Measurements from ENCODE around the gene C1S.
"Not testable (repeated sequence)": the region's sequence is repeated elsewhere in the genome, so short reads cannot be mapped to it uniquely, and the experiment has no call there.

Gene C1S

GRCh38 chr12:7102582-7102981 is 42.1 kb downstream of the C1S start:
- no peak for DNase-seq (ENCODE audit: low read depth)

DNA sequence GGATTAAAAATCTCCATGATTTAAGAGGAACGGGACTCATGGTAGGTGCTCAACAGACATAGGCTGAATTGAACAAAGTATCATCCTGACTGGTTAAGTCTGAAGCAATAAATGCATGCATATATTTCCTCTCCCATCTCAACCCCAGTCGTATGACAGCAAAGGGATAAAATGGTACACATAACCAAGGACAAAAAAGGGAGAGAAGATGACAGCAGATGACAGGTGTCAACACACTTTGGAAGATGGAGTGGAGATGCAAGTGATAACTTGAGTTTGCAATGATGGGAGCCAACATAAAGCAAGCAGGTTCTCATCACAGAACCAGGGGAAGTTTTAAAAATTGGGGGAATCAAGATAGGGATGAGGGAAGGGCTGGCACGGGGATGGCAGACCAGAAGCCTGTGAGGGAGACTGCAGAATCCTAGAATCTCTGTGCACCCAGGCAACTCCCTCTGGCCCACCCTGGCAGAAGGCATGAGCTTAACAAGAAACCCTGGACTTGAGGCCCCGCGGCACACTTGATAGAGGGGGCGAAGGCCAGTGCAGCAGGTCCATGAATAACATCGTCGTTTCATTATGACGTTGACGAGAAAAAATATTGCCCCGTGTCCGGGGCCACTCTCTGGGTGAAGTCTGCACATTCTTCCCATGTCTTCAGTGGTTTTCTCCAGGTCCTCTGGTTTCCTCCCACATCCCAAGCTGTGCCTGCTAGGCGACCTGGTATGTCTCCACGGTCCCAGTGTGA is 43.5 kb downstream of the C1S start:
- no peak for DNase-seq (ENCODE audit: low read depth)

DNA sequence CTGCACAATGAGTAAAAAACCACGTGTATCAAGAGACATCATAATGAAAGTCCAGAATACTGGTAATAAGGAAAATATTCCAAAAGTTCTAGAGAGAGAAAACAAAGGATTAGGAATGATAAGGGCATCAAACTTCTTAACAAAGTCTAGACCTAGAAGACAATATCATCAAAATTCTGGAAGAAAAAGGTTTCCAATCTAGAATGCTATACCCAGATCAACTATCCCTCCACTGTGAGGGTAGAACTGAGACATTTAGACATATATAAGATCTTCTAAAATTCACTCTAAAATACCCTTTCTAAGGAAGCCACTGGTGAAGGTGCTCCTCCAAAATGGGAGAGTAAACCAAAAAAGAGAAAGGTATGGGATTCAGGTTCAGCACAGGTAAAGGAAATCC is 45.6 kb downstream of the C1S start:
- DNase-seq (ENCODE audit: low read depth): no peak

GRCh38 chr12:7107181-7107580 is 46.7 kb downstream of the C1S start:
- not testable (repeated sequence) for DNase-seq (ENCODE audit: low read depth)

GRCh38 chr12:7107636-7108002 is 47.1 kb downstream of the C1S start:
- no peak for DNase-seq (ENCODE audit: low read depth)

GRCh38 chr12:7108003-7108795 is 47.7 kb downstream of the C1S start:
- DNase-seq (ENCODE audit: low read depth): peak; percentile 49

DNA sequence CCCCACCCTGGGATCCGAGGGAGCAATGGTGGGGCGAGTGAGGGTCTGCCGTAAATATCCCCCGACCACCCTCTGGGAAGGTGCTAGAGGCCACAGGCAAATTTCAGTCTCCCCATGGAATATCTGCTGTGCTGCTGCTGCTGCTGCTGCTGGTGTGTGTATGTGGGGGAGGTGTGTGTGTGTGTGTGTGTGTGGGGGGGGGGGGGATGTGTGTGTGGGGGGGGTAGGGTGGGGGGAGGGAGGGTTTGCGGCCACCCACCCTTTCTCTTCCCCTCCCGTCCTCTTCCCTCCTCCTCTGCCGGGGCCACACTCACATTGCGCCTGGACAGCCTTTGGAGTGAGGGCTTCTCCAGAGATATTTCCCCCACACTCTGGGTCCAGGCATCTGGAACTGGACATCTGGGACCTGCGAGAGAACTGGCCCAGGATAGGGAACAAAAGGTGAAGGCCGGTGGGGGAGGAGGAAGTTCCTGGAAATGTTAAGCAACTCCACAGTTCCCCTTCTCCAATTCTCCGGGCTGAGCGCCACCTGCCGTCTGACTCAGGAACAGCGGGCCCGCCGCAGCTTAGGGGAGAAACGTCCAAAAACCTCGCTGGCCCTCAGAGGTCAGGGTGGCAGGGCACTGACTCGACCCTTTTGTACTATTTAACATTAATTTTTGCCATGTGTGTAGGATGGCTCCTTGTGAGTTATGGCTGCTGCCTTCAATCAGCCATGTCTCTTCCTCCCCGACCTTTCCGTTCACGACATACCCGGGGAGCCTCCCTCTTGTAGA is 48.5 kb downstream of the C1S start, which contains the start of gene C1RL:
C1RL (minus strand) TSS at position 419 of the 776 bp plus-strand sequence; CDS start at position 385, 34 bp downstream.
- peak; percentile 75 for DNase-seq (ENCODE audit: low read depth)

GRCh38 chr12:7109572-7109920 is 49.0 kb downstream of the C1S start:
- no peak for DNase-seq (ENCODE audit: low read depth)

GRCh38 chr12:7110661-7111060 is 50.1 kb downstream of the C1S start:
- no peak for DNase-seq (ENCODE audit: low read depth)

GRCh38 chr12:7112041-7112440 is 51.5 kb downstream of the C1S start:
- no peak for DNase-seq (ENCODE audit: low read depth)

DNA sequence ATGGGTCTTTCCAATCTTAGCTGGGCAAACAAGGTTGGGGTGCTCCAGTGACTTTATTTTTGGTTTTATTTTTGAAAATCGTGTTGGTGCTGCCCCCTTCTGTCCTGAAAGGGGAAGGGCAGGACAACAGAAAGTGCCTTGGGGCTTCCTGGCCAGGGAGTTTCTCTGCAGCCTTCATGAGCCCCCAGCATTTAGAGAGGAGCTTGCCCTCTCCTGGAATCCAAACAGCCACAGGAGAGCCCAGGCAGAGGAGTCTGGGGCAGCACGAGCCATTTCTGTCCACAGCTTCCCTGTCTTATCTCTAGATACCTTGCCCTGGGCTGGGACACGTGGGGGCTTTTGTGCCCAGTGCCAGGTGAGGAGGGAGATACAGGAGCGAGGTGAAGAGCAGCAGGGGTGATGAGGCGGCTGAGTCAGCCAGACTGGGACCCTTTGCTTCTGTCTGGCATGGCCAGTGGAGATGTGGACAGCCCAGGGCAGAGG is 52.9 kb downstream of the C1S start:
- DNase-seq (ENCODE audit: low read depth): no peak

- no peak for DNase-seq (ENCODE audit: low read depth)
These were observed 53.5 kb downstream of the C1S start for GRCh38 chr12:7114008-7114407.

DNA sequence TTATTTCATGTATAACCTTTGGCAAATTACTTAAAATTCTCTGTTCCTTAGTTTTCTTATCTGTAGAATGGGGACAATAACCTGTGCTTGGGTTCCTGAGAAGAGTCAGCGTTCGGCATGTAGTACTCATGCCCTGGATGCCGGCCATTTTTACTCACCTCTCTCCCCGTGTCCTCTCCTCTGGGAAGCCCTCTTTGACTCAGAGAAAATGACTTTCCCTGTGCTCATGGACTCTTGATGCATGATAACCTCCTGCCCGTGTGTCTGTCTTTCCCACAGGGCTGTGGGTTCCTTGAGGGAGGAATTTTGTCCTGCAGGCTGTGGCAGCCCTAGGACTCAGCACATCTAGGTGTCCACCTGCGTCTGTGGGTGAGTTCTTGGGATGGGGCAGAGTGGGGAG is 54.3 kb downstream of the C1S start:
- DNase-seq (ENCODE audit: low read depth): no peak

GRCh38 chr12:7116196-7116595 is 55.7 kb downstream of the C1S start:
- no peak for DNase-seq (ENCODE audit: low read depth)

DNA sequence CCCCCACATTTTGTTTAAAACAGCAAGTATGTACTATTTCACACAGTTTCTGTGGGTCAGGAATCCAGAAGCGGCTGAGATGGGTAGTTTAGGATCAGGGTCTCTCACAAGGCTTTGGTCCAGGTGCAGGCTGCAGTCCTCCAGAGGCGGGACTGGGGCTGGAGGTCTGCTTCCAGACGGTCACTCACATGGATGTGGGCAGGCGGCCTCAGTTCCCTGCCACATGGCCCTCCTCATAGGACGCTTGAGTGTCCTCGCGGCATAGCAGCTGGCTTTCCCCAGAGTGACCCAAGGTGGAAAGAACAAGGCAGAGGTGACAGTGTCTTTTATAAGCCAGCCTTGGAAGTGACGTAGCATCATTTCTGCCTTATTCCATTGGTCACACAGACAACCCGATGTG is 56.4 kb downstream of the C1S start:
- no peak for DNase-seq (ENCODE audit: low read depth)

DNA sequence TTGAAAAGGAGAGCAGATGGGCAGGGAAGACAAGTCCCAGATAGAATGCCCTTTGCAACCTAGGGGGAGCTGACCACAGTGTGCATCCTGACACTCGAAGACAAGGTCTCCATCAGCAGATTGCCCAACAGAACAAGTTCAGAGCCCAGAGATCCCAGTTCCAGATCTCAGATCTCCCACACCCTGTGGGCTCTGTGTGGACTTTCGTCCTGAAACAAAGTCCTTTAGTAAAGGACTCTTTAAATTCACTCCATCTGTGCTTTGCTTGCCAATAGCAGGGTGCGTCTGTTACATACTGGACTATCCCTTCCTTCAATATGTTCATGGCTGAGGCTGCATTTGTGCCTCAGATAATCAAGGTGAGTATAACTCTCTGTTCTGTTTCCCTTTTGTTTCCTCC is 57.2 kb downstream of the C1S start:
- DNase-seq (ENCODE audit: low read depth): no peak

DNA sequence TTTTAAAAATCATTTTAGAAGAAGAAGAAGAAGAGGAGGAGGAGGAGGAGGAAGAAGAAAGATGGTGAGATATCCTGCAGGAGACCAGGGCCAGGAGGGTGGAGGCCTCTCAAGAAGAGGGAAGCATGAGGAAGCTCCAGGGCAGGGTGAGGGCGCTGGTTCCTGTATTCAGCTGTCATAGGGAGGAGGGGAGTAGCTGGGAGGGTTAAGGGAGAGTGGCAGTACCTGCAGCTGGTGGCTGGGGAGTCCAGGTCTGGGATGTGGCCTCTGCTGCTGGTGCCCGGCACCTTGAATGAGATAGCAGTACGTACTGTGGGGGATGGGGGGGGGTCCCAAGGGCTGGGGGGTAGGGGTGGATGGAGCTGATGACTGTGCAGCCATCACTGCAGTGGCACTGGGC is 58.4 kb downstream of the C1S start:
- DNase-seq (ENCODE audit: low read depth): no peak

DNA sequence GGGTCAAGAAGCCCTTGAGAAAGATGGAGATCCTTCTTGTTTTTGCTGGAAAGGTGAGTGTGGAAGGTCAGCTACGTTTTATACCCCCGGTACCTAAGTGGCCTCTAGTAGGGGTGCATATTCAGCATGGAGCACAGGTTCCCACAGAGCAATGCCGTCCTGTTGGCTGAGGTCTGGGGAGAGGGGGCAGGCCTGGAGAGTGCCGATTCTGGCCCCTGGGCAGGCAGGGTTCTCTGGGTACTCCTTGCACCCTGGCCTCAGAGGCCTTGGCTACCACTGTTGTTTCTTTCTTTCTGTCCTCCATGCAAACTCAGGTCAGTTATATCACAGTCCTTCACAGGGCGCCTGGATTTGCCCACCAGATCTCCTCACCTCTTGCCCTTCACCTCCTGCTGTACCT is 59.6 kb downstream of the C1S start:
- no peak for DNase-seq (ENCODE audit: low read depth)

Data from stimulated activated CD8-positive, alpha-beta memory T cell treated with anti-CD3 and anti-CD28 coated beads, Interleukin-15, amount 100 ng/mL, for 1 hour (primary cell).